K562 (cell line): ENCODE measurements around the gene CALM1. TPM values are rescaled to one million over a fixed set of nuclear protein-coding genes. Genes with fewer than 3 reads are reported as not detected.
A peak's percentile ranks its signal among the peaks of the same experiment; 100 is the strongest.

ENCODE experiments used
- ATAC-seq: fragments of 200-7000 bp; cut with Tn5 transposase; 3 replicates; pipeline ENCODE4 v1.9.1; 2020; ENCODE audit warnings: moderate library complexity
- BruUV-seq: library from RNA; stranded (reverse); fragments of 400-500 nt; replicated peaks from 2 replicates; lab custom pipeline; 2021; lab: Mats Ljungman, UMichigan
- CTCF ChIA-PET: fragments of 300-600 bp; formaldehyde crosslinking; extraction: SDS; loops from one replicate; lab custom pipeline; 2021; ENCODE audit warnings: low intra/inter-chr PET ratio; lab: Yijun Ruan, JAX
- POLR2A ChIA-PET: fragments of 300-600, 350-650 bp; sonication (Branson Sonifier 250); formaldehyde crosslinking; extraction: SDS; loops from one replicate; lab custom pipeline; 2021; ENCODE audit warnings: antibody characterized with exemption, inconsistent platforms; lab: Yijun Ruan, JAX
- DNase-seq, 4 experiments: peaks; one replicate each; pipeline versions ENCODE4 v3.0.0 to v3.0.0-alpha.2; 2011 to 2018; ENCODE audit warnings: low spot score in 3 of 4, mixed read lengths in 3 of 4; ENCODE audit errors: extremely low read depth in 1 of 4
- FAIRE-seq: peaks from 2 replicates; lab custom pipeline; 2011; peaks lifted over from hg19 to GRCh38; lab: Jason Lieb, UNC
- H2AFZ ChIP-seq: 2 replicates; pipeline ENCODE4 v1.6.0; 2011; ENCODE audit warnings: low read depth, low read length, control low read depth, inconsistent platforms
- H3K27ac ChIP-seq: fragments of 200-600 bp; 3 replicates; pipeline ENCODE4 v1.8.0; 2011; ENCODE audit warnings: low read depth, mild to moderate bottlenecking, control low read depth, inconsistent platforms, low read length, moderate library complexity, mixed read lengths; ENCODE audit errors: extremely low read depth
- H3K27me3 ChIP-seq, 2 experiments: fragments of 300-600 bp in 1 of 2; 2 replicates in 1 of 2; 3 replicates in 1 of 2; pipeline versions ENCODE4 v1.6.0 to v1.8.0; 2011; ENCODE audit warnings: inconsistent platforms in 2 of 2, low read length in 2 of 2, mild to moderate bottlenecking in 1 of 2, mixed read lengths in 1 of 2, moderate library complexity in 1 of 2; ENCODE audit not compliant: control insufficient read depth in 2 of 2, insufficient read depth in 2 of 2
- H3K36me3 ChIP-seq: fragments of 300-600 bp; 3 replicates; pipeline ENCODE4 v1.8.0; 2011; ENCODE audit warnings: mild to moderate bottlenecking, low read length, inconsistent platforms; ENCODE audit not compliant: control insufficient read depth, insufficient read depth
- H3K4me1 ChIP-seq, 2 experiments: fragments of 200-600 bp in 1 of 2; replicated peaks in 1 of 2; 2 replicates in 1 of 2; 3 replicates in 1 of 2; pipeline versions ENCODE4 v1.5.1 to v1.8.0; 2011; ENCODE audit warnings: inconsistent platforms in 2 of 2, low read length in 2 of 2, mild to moderate bottlenecking in 1 of 2, mixed read lengths in 1 of 2, moderate library complexity in 1 of 2; ENCODE audit not compliant: control insufficient read depth in 2 of 2, insufficient read depth in 2 of 2
- H3K4me2 ChIP-seq: 2 replicates; pipeline ENCODE4 v1.6.1; 2011; ENCODE audit warnings: low read length, control low read depth, inconsistent platforms, mixed read lengths; ENCODE audit not compliant: insufficient read depth
- H3K4me3 ChIP-seq: fragments of 200-600 bp; sonication (generic), shearing (Covaris generic); 2 replicates; pipeline ENCODE4 v1.5.1; 2016; ENCODE audit warnings: control low read depth, inconsistent platforms
- H3K79me2 ChIP-seq: fragments of 200-600 bp; 3 replicates; pipeline ENCODE4 v1.8.0; 2011; ENCODE audit warnings: low read length, inconsistent platforms; ENCODE audit not compliant: control insufficient read depth, insufficient read depth
- H3K9ac ChIP-seq, 2 experiments: 2 replicates each; pipeline versions ENCODE4 v1.6.0 to v1.6.1; 2011; ENCODE audit warnings: low read depth in 2 of 2, low read length in 2 of 2, control low read depth in 1 of 2, inconsistent platforms in 1 of 2, mild to moderate bottlenecking in 1 of 2, mixed read lengths in 1 of 2; ENCODE audit not compliant: insufficient read depth in 1 of 2
- H3K9me1 ChIP-seq: one replicate; pipeline ENCODE4 v1.6.0; 2011; ENCODE audit warnings: inconsistent platforms, mild to moderate bottlenecking, low read length, moderate library complexity; ENCODE audit not compliant: control insufficient read depth, insufficient read depth
- H3K9me3 ChIP-seq: replicated peaks from 2 replicates; pipeline ENCODE4 v1.5.1; 2011; ENCODE audit warnings: low read depth, low read length, inconsistent platforms; ENCODE audit not compliant: control insufficient read depth, insufficient read depth
- H4K20me1 ChIP-seq: replicated peaks from 2 replicates; pipeline ENCODE4 v1.6.1; 2011; ENCODE audit warnings: low read length, inconsistent platforms, mixed read lengths; ENCODE audit not compliant: control insufficient read depth, insufficient read depth
- CAMTA2 ChIP-seq: fragments of 250-450 bp; sonication (Bioruptor Pico); conservative IDR thresholded peaks from 2 replicates; pipeline ENCODE4 v1.5.1; 2022
- MIER1 ChIP-seq: fragments of 450-650 bp; IDR thresholded peaks from 2 replicates; pipeline ENCODE4 v1.6.1; 2016; ENCODE audit warnings: antibody characterized with exemption, mild to moderate bottlenecking, low read depth
- NFIC ChIP-seq: fragments of 450-650 bp; IDR thresholded peaks from 2 replicates; pipeline ENCODE4 v1.6.1; 2017; ENCODE audit warnings: mild to moderate bottlenecking, inconsistent platforms
- SMAD4 ChIP-seq: fragments of 250-450 bp; sonication (Bioruptor Pico); conservative IDR thresholded peaks from 2 replicates; pipeline ENCODE4 v1.8.0; 2021; ENCODE audit warnings: inconsistent platforms, mild to moderate bottlenecking, moderate library complexity
- ZFP30 ChIP-seq: fragments of 250-450 bp; sonication (Bioruptor Pico); IDR thresholded peaks from 2 replicates; pipeline ENCODE4 v1.8.0; 2022; ENCODE audit warnings: moderate library complexity, mild to moderate bottlenecking, inconsistent platforms, borderline replicate concordance
- ZNF41 ChIP-seq: fragments of 250-450 bp; sonication (Bioruptor Pico); conservative IDR thresholded peaks from 2 replicates; pipeline ENCODE4 v1.4.0; 2020; ENCODE audit warnings: mild to moderate bottlenecking
- WGBS: fragments of 100-300 bp; shearing (Covaris generic); methylation state at CpG from one replicate; pipeline ENCODE4 v1.1.6; 2016; ENCODE audit warnings: low coverage, mixed read lengths; ENCODE audit not compliant: insufficient coverage; ENCODE audit errors: missing lambda C conversion rate; 5-methylcytosine and 5-hydroxymethylcytosine counted together
- in situ Hi-C: fragments of 300-500 bp; cut with MboI; formaldehyde crosslinking; loops from 4 replicates; pipeline ENCODE4 v1.15.0; 2018; ENCODE audit warnings: inconsistent platforms, mixed read lengths
- intact Hi-C: fragments of 100-400 bp; cut with micrococcal nuclease; formaldehyde crosslinking; loops from 2 replicates; pipeline ENCODE4 v1.14.2; 2022
- polyA plus RNA-seq, 8 experiments: library from polyadenylated mRNA; depleted of rRNA in 4 of 8; stranded (reverse) in 5 of 8; unstranded in 3 of 8; fragments of >200 nt; fragmentation: Nextera tagmentation in 2 of 8; fragmentation: Illumina TruSeq in 1 of 8; extraction: Ambion mirVana in 2 of 8; extraction: Trizol in 1 of 8; gene quantifications; 2 replicates each; pipeline versions ENCODE4 v1.2.1 to v1.2.3, GENCODE V29; 2011 to 2014; ENCODE audit warnings: inconsistent platforms in 1 of 8, missing spikeins in 1 of 8
- total RNA-seq, 7 experiments: library from RNA; depleted of rRNA in 6 of 7; stranded (reverse); fragments of >200 nt in 6 of 7; fragmentation: Illumina TruSeq in 2 of 7; extraction: Trizol in 2 of 7; gene quantifications; 2 replicates each; pipeline versions ENCODE4 v1.2.1 to v1.2.3, GENCODE V29; 2011 to 2021; ENCODE audit warnings: low replicate concordance in 1 of 7
- TF ChIP-seq, protein P1 (sequence below): fragments of 450-650 bp; IDR thresholded peaks from 2 replicates; pipeline ENCODE4 v1.6.1; 2017; ENCODE audit warnings: mild to moderate bottlenecking, moderate library complexity
- TF ChIP-seq, protein P2 (sequence below): fragments of 450-650 bp; IDR thresholded peaks from 2 replicates; pipeline ENCODE4 v1.6.1; 2016

The CALM1 gene
- total and polyA plus RNA-seq, 9 of the 15 experiments (the other 6 are each of a cell fraction or from before 2014, with no cell fraction given), result 48.0 to 269 (median 158) TPM

DNA sequence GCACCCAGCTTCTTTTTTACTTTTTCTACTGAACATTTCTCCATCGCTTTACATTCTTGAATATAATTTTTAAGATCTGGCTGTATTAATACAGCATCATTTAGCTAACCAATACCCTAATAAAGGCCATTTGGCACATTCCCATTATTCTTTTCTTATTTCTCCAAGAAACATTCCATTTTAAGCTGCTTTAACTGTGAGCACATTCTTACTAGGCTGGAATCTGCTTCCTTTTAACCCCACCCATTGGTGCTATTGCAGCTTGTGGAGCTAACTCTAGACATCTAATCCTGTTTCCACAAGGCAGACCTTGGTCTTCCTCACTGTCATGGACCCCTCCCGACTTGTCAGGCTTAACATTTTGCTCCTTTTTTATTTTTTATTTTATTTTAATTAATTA, 15.2 kb downstream of the CALM1 start:
- ChIA-PET CTCF (no interaction called here), POLR2A (interaction anchor here (0.6 to 0.8 kb wide), 2 partner anchors 233 to 341 kb away, joined by 3 to 4 read pairs; no protein-coding TSS in a partner anchor)
- Histone ChIP-seq H3K4me2 (no peak overlapping the region), H3K4me3 (no peak overlapping the region), H3K27me3 (no peaks in the 10 kb centered on the region), H3K27ac (no peak overlapping the region), H3K4me1 (no peaks in the 10 kb centered on the region), H3K79me2 (no peaks in the 10 kb centered on the region), H3K36me3 (no peaks in the 10 kb centered on the region), H2AFZ (no peak overlapping the region), H3K9me1 (no peaks in the 10 kb centered on the region), H3K9ac (no peak overlapping the region), H3K9me3 (no peaks in the 10 kb centered on the region), H4K20me1 (no peaks in the 10 kb centered on the region)
- no peak for DNase-seq
- no peak for FAIRE-seq
- no TSS peak for BruUV-seq
- intact Hi-C loops, result no loop called here
- in situ Hi-C loops, result no loop called here
- TF ChIP-seq ZFP30 (CRISPR knock-in tag) (no peak), CAMTA2 (no peak), MIER1 (no peak), SMAD4 (CRISPR knock-in tag) (no peak)
- no peak for ATAC-seq
- 33% methylated on average over 2 of the region's 2 CpGs for WGBS

DNA sequence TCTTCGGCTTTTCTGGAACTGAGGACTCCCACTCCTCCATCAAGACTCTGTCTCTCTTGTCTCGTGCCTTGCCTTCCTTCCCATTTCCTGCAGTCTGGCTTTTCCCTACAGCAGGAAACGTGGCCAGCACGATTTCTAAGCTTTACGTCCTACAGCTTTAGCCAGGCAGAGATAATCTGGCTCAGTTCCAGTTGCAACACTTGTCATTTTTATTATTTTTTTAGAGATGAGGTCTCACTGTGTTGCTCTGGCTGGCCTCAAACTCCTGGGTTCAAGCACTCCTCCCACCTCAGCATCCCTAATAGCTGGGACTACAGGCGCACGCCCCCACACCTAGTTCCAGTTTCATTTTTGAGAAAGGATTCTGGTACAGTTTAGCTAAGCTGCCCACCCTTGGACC, 19.9 kb downstream of the CALM1 start:
- intact Hi-C loops, result no loop called here
- no TSS peak for BruUV-seq
- Histone ChIP-seq H3K36me3 (no peaks in the 10 kb centered on the region), H3K27ac (no peak overlapping the region), H3K4me1 (no peaks in the 10 kb centered on the region), H3K4me3 (no peak overlapping the region), H3K4me2 (no peak overlapping the region), H3K79me2 (no peaks in the 10 kb centered on the region), H3K27me3 (peaks cover 0 to 5% of the 10 kb centered on the region in 2 experiments; a peak in 2 of 5 replicates), H4K20me1 (no peaks in the 10 kb centered on the region), H2AFZ (no peak overlapping the region), H3K9ac (no peak overlapping the region), H3K9me3 (no peaks in the 10 kb centered on the region), H3K9me1 (no peaks in the 10 kb centered on the region)
- CTCF ChIA-PET, result no interaction called here
- TF ChIP-seq ZNF41 (CRISPR knock-in tag), result no peak
- TF ChIP-seq, protein P1, sequence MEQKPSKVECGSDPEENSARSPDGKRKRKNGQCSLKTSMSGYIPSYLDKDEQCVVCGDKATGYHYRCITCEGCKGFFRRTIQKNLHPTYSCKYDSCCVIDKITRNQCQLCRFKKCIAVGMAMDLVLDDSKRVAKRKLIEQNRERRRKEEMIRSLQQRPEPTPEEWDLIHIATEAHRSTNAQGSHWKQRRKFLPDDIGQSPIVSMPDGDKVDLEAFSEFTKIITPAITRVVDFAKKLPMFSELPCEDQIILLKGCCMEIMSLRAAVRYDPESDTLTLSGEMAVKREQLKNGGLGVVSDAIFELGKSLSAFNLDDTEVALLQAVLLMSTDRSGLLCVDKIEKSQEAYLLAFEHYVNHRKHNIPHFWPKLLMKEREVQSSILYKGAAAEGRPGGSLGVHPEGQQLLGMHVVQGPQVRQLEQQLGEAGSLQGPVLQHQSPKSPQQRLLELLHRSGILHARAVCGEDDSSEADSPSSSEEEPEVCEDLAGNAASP, result no peak
- TF ChIP-seq, protein P2, sequence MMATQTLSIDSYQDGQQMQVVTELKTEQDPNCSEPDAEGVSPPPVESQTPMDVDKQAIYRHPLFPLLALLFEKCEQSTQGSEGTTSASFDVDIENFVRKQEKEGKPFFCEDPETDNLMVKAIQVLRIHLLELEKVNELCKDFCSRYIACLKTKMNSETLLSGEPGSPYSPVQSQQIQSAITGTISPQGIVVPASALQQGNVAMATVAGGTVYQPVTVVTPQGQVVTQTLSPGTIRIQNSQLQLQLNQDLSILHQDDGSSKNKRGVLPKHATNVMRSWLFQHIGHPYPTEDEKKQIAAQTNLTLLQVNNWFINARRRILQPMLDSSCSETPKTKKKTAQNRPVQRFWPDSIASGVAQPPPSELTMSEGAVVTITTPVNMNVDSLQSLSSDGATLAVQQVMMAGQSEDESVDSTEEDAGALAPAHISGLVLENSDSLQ, result no peak
- TF ChIP-seq NFIC, result peak; percentile 64
- WGBS, result 13% methylated on average over 7 of the region's 7 CpGs
- DNase-seq (no peak), ATAC-seq (no peak), FAIRE-seq (no peak)
- in situ Hi-C loops, result no loop called here
- POLR2A ChIA-PET, result interaction anchor here (1.2 to 1.9 kb wide), 2 partner anchors 9 to 11 kb away, joined by 6 read pairs; no protein-coding TSS in a partner anchor
